Type B pancreatic cell (in vitro differentiated cells): ENCODE data around the gene GNG7. TPM values are rescaled to one million over a fixed set of nuclear protein-coding genes. Genes with fewer than 3 reads are reported as not detected.
A peak's percentile ranks its signal among the peaks of the same experiment; 100 is the strongest.
"Not testable (repeated sequence)": the region's sequence is repeated elsewhere in the genome, so short reads cannot be mapped to it uniquely, and the experiment has no call there.

Experiments used
- DNase-seq: peaks from one replicate; pipeline ENCODE4 v3.0.0; 2021; ENCODE audit warnings: mixed read lengths; ENCODE audit not compliant: unreplicated experiment; ENCODE audit errors: extremely low spot score
- H3K27ac Mint-ChIP-seq: 2 replicates; pipeline ENCODE4 v1.8.0; 2021; ENCODE audit warnings: mild to moderate bottlenecking, mixed read lengths
- H3K27me3 Mint-ChIP-seq: 2 replicates; pipeline ENCODE4 v1.8.0; 2021; ENCODE audit warnings: mixed read lengths
- H3K36me3 Mint-ChIP-seq: 2 replicates; pipeline ENCODE4 v1.8.0; 2021; ENCODE audit warnings: mixed read lengths
- H3K4me1 Mint-ChIP-seq: one replicate; pipeline ENCODE4 v1.8.0; 2021; ENCODE audit warnings: mixed read lengths; ENCODE audit not compliant: unreplicated experiment
- H3K4me3 Mint-ChIP-seq: 2 replicates; pipeline ENCODE4 v1.8.0; 2021; ENCODE audit warnings: mild to moderate bottlenecking, mixed read lengths
- H3K9me3 Mint-ChIP-seq: 2 replicates; pipeline ENCODE4 v1.8.0; 2021; ENCODE audit warnings: mixed read lengths
- CTCF ChIP-seq: fragments of 200-600 bp; sonication (generic); conservative IDR thresholded peaks from 2 replicates; pipeline ENCODE4 v1.5.0; 2021; ENCODE audit warnings: antibody characterized with exemption, mild to moderate bottlenecking
- total RNA-seq: library from RNA; stranded (reverse); gene quantifications from 2 replicates; pipeline ENCODE4 v1.2.1, GENCODE V29; 2021; ENCODE audit warnings: low replicate concordance

GNG7 gene
- total RNA-seq, 1 donor from 2014 or later: 12.2 TPM

DNA sequence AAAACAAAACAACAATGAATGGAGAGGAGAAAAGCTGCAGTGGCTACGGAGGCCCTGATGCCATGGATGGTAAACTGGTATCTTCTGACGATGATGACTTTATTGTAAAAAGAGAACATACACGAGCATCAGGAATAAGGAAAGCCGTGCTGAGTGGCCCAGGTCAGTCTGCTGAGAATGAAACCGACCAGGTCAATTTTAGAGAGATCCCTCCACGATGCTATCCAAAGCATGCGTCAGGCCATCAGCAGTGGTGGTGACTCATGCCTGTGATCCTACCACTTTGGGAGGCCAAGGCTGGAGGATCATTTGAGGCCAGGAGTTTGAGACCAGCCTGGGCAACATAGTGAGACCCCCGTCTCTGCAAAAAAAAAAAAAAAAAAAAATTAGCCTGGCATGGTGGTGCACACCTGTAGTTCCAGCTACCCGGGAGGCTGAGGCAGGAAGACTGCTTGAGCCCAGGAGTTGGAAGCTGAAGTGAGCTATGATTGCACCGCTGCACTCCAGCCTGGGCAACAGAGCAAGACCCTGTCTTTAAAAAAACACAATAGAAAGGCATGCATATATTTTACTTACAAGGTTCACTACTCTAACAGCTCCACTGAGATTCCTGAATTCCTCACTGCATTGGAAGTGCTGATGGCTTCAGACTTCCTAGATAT, 164.3 kb downstream of the GNG7 start:
- no peak for DNase-seq
- H3K27me3 Mint-ChIP-seq: no peaks in the 10 kb centered on the region
- no peaks in the 10 kb centered on the region for H3K9me3 Mint-ChIP-seq
- H3K36me3 Mint-ChIP-seq: no peaks in the 10 kb centered on the region
- peak overlapping the region; percentile 46 for H3K27ac Mint-ChIP-seq
- no peak overlapping the region for H3K4me3 Mint-ChIP-seq
- peaks cover 21% of the 10 kb centered on the region for H3K4me1 Mint-ChIP-seq
- no peak for TF ChIP-seq CTCF

- not testable (repeated sequence) for H3K27me3 Mint-ChIP-seq, H3K27ac Mint-ChIP-seq, H3K36me3 Mint-ChIP-seq, H3K9me3 Mint-ChIP-seq, H3K4me3 Mint-ChIP-seq, DNase-seq
- peaks cover 20% of the 10 kb centered on the region for H3K4me1 Mint-ChIP-seq
These were observed 164.9 kb downstream of the GNG7 start for GRCh38 chr19:2537584-2537983.

- no peak for DNase-seq
- TF ChIP-seq CTCF: no peak
- Mint-ChIP-seq H3K9me3 (peaks cover 7% of the 10 kb centered on the region), H3K4me3 (no peak overlapping the region), H3K27ac (no peak overlapping the region), H3K36me3 (peaks cover 4% of the 10 kb centered on the region), H3K27me3 (no peaks in the 10 kb centered on the region), H3K4me1 (peaks cover 15% of the 10 kb centered on the region)
These were observed 166.0 kb downstream of the GNG7 start for GRCh38 chr19:2536461-2536860.

- peak overlapping the region; percentile 46 for H3K4me3 Mint-ChIP-seq
- H3K27ac Mint-ChIP-seq: peak overlapping the region; percentile 87
- peaks cover 7% of the 10 kb centered on the region for H3K9me3 Mint-ChIP-seq
- no peaks in the 10 kb centered on the region for H3K27me3 Mint-ChIP-seq
- peaks cover 4% of the 10 kb centered on the region for H3K36me3 Mint-ChIP-seq
- no peak for TF ChIP-seq CTCF
- DNase-seq: no peak
- H3K4me1 Mint-ChIP-seq: peaks cover 15% of the 10 kb centered on the region
These were observed 168.0 kb downstream of the GNG7 start for GRCh38 chr19:2534423-2535013.

DNA sequence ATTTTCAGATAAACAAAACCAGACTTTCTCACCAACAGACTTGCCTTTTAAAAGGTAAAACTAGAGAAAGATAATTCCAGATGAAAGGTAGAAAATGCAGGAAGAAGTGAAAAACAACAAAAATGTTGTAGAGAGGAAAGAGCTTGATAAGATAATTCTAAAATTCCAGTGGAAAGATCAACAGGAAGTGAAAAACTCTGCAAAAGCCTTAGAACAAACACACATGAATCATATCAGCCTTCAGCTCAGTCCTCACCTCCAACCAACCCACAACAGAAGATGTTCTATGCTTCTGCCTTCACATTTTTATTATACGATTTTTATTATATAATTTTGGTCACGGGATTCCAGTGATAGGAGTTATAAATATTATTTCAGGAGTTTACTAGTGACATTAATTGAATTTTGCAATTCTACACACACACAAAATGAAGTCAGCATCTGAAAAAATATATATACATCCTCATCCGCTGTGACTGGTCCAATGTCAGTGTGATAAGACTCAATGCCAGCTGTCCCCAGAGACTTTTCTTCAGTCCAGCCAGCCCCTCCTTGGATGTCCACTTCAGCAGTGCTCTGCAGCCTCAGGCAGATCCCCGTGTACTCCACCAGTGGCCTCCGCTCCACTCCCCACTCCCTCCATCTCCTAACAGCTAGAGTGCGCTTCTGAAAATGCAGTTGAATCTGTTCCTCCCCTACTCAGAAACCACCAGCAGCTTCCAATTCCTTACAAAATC, 168.6 kb downstream of the GNG7 start:
- Mint-ChIP-seq H3K4me3 (no peak overlapping the region), H3K36me3 (peaks cover 4% of the 10 kb centered on the region)
- no peak for DNase-seq

More for the DNA sequence above, 168.6 kb downstream of the GNG7 start:
- Mint-ChIP-seq H3K27me3 (no peaks in the 10 kb centered on the region), H3K4me1 (peaks cover 15% of the 10 kb centered on the region), H3K9me3 (peaks cover 7% of the 10 kb centered on the region), H3K27ac (peak overlapping the region; percentile 87)
- no peak for TF ChIP-seq CTCF
